Progenitor cell of endocrine pancreas (in vitro differentiated cells): ENCODE data around the gene ZNF14. TPM values are rescaled to one million over a fixed set of nuclear protein-coding genes. Genes with fewer than 3 reads are reported as not detected.
"Not testable (repeated sequence)": the region's sequence is repeated elsewhere in the genome, so short reads cannot be mapped to it uniquely, and the experiment has no call there.

Experiments used
- DNase-seq: peaks from one replicate; pipeline ENCODE4 v3.0.0; 2021; ENCODE audit warnings: low spot score; ENCODE audit not compliant: unreplicated experiment
- H3K27ac Mint-ChIP-seq: 2 replicates; pipeline ENCODE4 v1.8.0; 2021; ENCODE audit warnings: mild to moderate bottlenecking, moderate library complexity, mixed read lengths
- H3K27me3 Mint-ChIP-seq: 2 replicates; pipeline ENCODE4 v1.8.0; 2021; ENCODE audit warnings: mixed read lengths
- H3K36me3 Mint-ChIP-seq: 2 replicates; pipeline ENCODE4 v1.8.0; 2022; ENCODE audit warnings: mixed read lengths; ENCODE audit not compliant: insufficient read depth
- H3K4me1 Mint-ChIP-seq: 2 replicates; pipeline ENCODE4 v1.8.0; 2021; ENCODE audit warnings: low read depth, mixed read lengths
- H3K4me3 Mint-ChIP-seq: 2 replicates; pipeline ENCODE4 v1.8.0; 2021; ENCODE audit warnings: low read depth, mild to moderate bottlenecking, moderate library complexity, mixed read lengths
- H3K9me3 Mint-ChIP-seq: 2 replicates; pipeline ENCODE4 v1.8.0; 2021; ENCODE audit warnings: low read depth, mixed read lengths
- total RNA-seq: library from RNA; stranded (reverse); gene quantifications from 2 replicates; pipeline ENCODE4 v1.2.1, GENCODE V29; 2021
- TF ChIP-seq, protein P1 (sequence below): fragments of 200-600 bp; sonication (generic); IDR thresholded peaks from one replicate; pipeline ENCODE4 v1.5.0; 2021; ENCODE audit warnings: antibody characterized with exemption, mild to moderate bottlenecking; ENCODE audit not compliant: unreplicated experiment

Gene ZNF14
- total RNA-seq, 1 donor from 2014 or later: 12.4 TPM

GRCh38 chr19:19677579-19677978 lies 55.3 kb downstream of the ZNF14 start:
- H3K9me3 Mint-ChIP-seq: peaks cover 38% of the 10 kb centered on the region
- no peaks in the 10 kb centered on the region for H3K27me3 Mint-ChIP-seq

DNA sequence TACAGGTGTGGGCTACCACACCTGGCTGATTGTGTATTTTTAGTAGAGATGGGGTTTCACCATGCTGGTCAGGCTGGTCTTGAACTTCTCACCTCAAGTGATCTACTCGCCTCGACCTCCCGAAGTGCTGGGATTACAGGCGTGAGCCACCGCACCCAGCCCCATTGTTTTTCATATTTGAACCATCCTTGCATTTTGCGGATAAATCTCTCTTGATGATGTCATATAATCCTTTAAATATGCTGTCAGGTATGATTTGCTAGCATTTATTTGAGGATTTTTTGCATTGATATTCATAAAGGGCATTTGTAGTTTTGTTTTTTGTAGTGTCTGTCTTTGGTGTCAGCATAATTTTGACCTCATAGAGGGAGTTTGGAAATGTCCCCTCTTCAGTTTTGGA lies 58.6 kb downstream of the ZNF14 start:
- no peak for DNase-seq
- TF ChIP-seq, protein P1, sequence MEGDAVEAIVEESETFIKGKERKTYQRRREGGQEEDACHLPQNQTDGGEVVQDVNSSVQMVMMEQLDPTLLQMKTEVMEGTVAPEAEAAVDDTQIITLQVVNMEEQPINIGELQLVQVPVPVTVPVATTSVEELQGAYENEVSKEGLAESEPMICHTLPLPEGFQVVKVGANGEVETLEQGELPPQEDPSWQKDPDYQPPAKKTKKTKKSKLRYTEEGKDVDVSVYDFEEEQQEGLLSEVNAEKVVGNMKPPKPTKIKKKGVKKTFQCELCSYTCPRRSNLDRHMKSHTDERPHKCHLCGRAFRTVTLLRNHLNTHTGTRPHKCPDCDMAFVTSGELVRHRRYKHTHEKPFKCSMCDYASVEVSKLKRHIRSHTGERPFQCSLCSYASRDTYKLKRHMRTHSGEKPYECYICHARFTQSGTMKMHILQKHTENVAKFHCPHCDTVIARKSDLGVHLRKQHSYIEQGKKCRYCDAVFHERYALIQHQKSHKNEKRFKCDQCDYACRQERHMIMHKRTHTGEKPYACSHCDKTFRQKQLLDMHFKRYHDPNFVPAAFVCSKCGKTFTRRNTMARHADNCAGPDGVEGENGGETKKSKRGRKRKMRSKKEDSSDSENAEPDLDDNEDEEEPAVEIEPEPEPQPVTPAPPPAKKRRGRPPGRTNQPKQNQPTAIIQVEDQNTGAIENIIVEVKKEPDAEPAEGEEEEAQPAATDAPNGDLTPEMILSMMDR: no peak
- H3K27me3 Mint-ChIP-seq: no peaks in the 10 kb centered on the region
- H3K4me1 Mint-ChIP-seq: peaks cover 3% of the 10 kb centered on the region
- H3K9me3 Mint-ChIP-seq: peaks cover 26% of the 10 kb centered on the region
- peaks cover 48% of the 10 kb centered on the region for H3K36me3 Mint-ChIP-seq
- no peak overlapping the region for H3K27ac Mint-ChIP-seq
- H3K4me3 Mint-ChIP-seq: no peak overlapping the region

More at GRCh38 chr19:19677579-19677978, 55.3 kb downstream of the ZNF14 start:
- Mint-ChIP-seq H3K36me3 (peaks cover 60% of the 10 kb centered on the region), H3K4me1 (no peaks in the 10 kb centered on the region), H3K27ac (no peak overlapping the region), H3K4me3 (no peak overlapping the region)
- DNase-seq: no peak
- TF ChIP-seq, protein P1: no peak

GRCh38 chr19:19672816-19673215 lies 60.1 kb downstream of the ZNF14 start:
- H3K36me3 Mint-ChIP-seq: peaks cover 37% of the 10 kb centered on the region
- TF ChIP-seq, protein P1: no peak
- peaks cover 15% of the 10 kb centered on the region for H3K9me3 Mint-ChIP-seq
- no peak overlapping the region for H3K27ac Mint-ChIP-seq
- H3K27me3 Mint-ChIP-seq: no peaks in the 10 kb centered on the region
- no peak overlapping the region for H3K4me3 Mint-ChIP-seq
- DNase-seq: no peak
- H3K4me1 Mint-ChIP-seq: peaks cover 8% of the 10 kb centered on the region

DNA sequence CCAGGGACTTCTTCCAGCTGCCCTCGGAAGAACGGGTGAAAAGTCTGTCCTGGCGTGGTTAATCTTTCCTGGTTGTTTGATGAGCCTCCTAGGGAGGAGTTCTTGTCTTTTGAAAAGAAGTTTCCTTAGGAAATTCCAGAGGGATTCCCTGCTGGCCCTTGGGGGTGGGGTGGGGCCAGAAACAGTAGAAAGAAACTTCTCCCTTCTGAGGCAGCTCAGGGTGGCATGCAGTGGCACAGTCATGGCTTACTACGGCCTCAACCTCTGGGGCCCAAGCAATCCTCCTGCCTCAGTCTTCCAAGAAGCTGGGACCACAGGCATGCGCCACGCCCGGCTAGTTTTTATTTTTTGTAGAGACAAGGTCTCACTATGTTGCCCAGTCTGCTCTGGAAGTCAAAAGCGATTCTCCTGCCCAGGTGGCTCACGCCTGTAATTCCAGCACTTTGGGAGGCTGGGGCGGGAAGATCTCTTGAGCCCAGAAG lies 62.8 kb downstream of the ZNF14 start:
- H3K36me3 Mint-ChIP-seq: peaks cover 16% of the 10 kb centered on the region
- H3K9me3 Mint-ChIP-seq: no peaks in the 10 kb centered on the region
- H3K27ac Mint-ChIP-seq: peak overlapping the region; percentile 49
- peak overlapping the region; percentile 88 for H3K4me3 Mint-ChIP-seq
- TF ChIP-seq, protein P1: no peak
- no peaks in the 10 kb centered on the region for H3K27me3 Mint-ChIP-seq
- no peak for DNase-seq
- peaks cover 8% of the 10 kb centered on the region for H3K4me1 Mint-ChIP-seq

DNA sequence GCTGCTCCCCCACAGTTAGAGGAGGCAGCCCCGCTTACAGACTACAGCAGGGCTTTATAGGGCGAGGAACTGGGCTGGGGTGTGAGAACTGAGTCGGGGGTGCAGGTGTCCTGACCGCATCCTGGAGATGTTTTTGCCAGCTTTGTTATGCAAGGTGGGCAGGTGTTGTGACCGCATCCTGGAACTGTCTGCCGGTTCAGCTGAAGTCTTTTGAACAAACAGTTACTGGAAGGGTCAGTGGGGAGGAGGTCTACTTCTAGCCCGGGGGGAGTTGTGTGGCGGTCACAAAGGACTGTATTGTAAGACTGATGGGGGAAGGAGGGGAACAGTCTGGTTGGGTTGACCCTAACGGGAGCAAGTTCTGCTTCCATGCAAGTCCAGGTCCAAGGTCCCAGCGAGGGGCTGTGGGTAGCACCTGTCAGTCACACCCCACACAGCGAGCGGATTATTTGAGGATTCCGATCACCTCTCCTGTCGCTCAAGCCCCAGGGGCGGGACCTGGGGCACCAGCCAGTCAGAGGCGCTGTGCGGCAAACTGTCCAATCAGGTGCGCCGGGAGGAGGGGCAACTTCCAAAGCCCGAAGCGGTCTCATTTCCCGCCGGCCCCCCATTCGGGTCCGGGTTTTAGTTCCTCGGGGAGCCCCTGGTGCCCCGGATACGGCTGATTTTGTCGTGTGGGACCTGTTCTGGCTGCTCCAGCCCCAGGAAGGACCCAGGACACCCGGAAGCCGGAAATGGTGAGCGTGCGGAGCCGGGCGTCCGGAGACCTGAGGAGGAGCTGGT lies 64.5 kb downstream of the ZNF14 start, which contains the start of gene ZNF101:
TSS of gene ZNF101 (plus strand) at position 610 of the 783 bp plus-strand sequence. CDS start at position 735, 125 bp downstream.
- Mint-ChIP-seq H3K9me3 (no peaks in the 10 kb centered on the region), H3K4me1 (peaks cover 8% of the 10 kb centered on the region), H3K27ac (peak within 1 kb of the TSS; percentile 94), H3K36me3 (peaks cover 9% of the 10 kb centered on the region), H3K4me3 (peak within 1 kb of the TSS; percentile 88), H3K27me3 (no peaks in the 10 kb centered on the region)
- peak; percentile 87 for DNase-seq
- TF ChIP-seq, protein P1: no peak

GRCh38 chr19:19665420-19665948 lies 67.4 kb downstream of the ZNF14 start:
- not testable (repeated sequence) for H3K4me3 Mint-ChIP-seq

More at GRCh38 chr19:19665420-19665948, 67.4 kb downstream of the ZNF14 start:
- DNase-seq, H3K27me3 Mint-ChIP-seq, H3K9me3 Mint-ChIP-seq, H3K36me3 Mint-ChIP-seq, H3K27ac Mint-ChIP-seq: not testable (repeated sequence)
- peaks cover 25% of the 10 kb centered on the region for H3K4me1 Mint-ChIP-seq
